GM10248 (cell line): ENCODE data around the gene ARHGEF16.

Source experiments
- CTCF ChIA-PET: fragments of 300-600 bp; sonication (Branson Sonifier 250); formaldehyde crosslinking; extraction: SDS; loops from one replicate; lab custom pipeline; 2021; ENCODE audit warnings: antibody characterized with exemption; lab: Yijun Ruan, JAX
- POLR2A ChIA-PET: fragments of 350-650 bp; sonication (Branson Sonifier 250); formaldehyde crosslinking; extraction: SDS; loops from one replicate; lab custom pipeline; 2020; ENCODE audit warnings: antibody characterized with exemption; lab: Yijun Ruan, JAX
- DNase-seq: peaks from one replicate; pipeline ENCODE4 v3.0.0; 2012; ENCODE audit errors: extremely low spot score
- CTCF ChIP-seq: IDR thresholded peaks from 2 replicates; pipeline ENCODE4 v1.5.1; 2012; ENCODE audit warnings: mild to moderate bottlenecking, low read depth; ENCODE audit errors: extremely low read depth, missing control alignments, control extremely low read depth

ARHGEF16 gene

GRCh38 chr1:3463408-3463863, 9.0 kb downstream of the ARHGEF16 start:
- ChIA-PET CTCF (interaction anchor here (3.0 kb wide), 1 partner anchor 11 kb away, joined by 19 read pairs; no protein-coding TSS in a partner anchor), POLR2A (no interaction called here)
- DNase-seq = no peak
- TF ChIP-seq CTCF = no peak

GRCh38 chr1:3463891-3464648, 9.6 kb downstream of the ARHGEF16 start:
- TF ChIP-seq CTCF = no peak
- ChIA-PET POLR2A (no interaction called here), CTCF (interaction anchor here (1.6 to 3.0 kb wide), 2 partner anchors 11 kb away, joined by 4 to 19 read pairs; no protein-coding TSS in a partner anchor)
- no peak for DNase-seq

GRCh38 chr1:3464649-3465025, 10.2 kb downstream of the ARHGEF16 start:
- no peak for TF ChIP-seq CTCF
- DNase-seq = no peak
- CTCF ChIA-PET = interaction anchor here (1.6 kb wide), 1 partner anchor 12 kb away, joined by 4 read pairs; no protein-coding TSS in a partner anchor
- POLR2A ChIA-PET = no interaction called here

- TF ChIP-seq CTCF = no peak
- ChIA-PET POLR2A (no interaction called here), CTCF (interaction anchor here (1.6 kb wide), 1 partner anchor 12 kb away, joined by 4 read pairs; no protein-coding TSS in a partner anchor)
- DNase-seq = no peak
Observed at GRCh38 chr1:3465091-3465934, 10.8 kb downstream of the ARHGEF16 start.

GRCh38 chr1:3465935-3466321, 11.5 kb downstream of the ARHGEF16 start:
- no peak for DNase-seq
- ChIA-PET POLR2A (no interaction called here), CTCF (no interaction called here)
- no peak for TF ChIP-seq CTCF

GRCh38 chr1:3466366-3467075, 12.1 kb downstream of the ARHGEF16 start:
- ChIA-PET POLR2A (no interaction called here), CTCF (no interaction called here)
- no peak for DNase-seq
- TF ChIP-seq CTCF = no peak
